MM.1S (cell line): ENCODE data around the gene IGSF9B.

Source experiments
- DNase-seq: peaks from one replicate; pipeline ENCODE4 v3.0.0-alpha.2; 2015
- H2AFZ ChIP-seq: fragments of 300-600 bp; sonication (generic); 2 replicates; pipeline ENCODE4 v1.6.0; 2016; ENCODE audit warnings: antibody characterized with exemption, low read length
- H3F3A ChIP-seq: fragments of 300-600 bp; sonication (generic); 2 replicates; pipeline ENCODE4 v1.6.1; 2016; ENCODE audit warnings: mild to moderate bottlenecking, antibody characterized with exemption, low read length, moderate library complexity, mixed read lengths; ENCODE audit not compliant: insufficient read depth
- H3K27ac ChIP-seq: fragments of 300-600 bp; sonication (generic); 2 replicates; pipeline ENCODE4 v1.5.1; 2016; ENCODE audit warnings: mild to moderate bottlenecking, low read length
- H3K27me3 ChIP-seq: fragments of 300-600 bp; sonication (generic); replicated peaks from 2 replicates; pipeline ENCODE4 v1.6.0; 2016; ENCODE audit warnings: low read length; ENCODE audit not compliant: insufficient read depth
- H3K36me3 ChIP-seq: fragments of 300-600 bp; sonication (generic); replicated peaks from 2 replicates; pipeline ENCODE4 v1.6.1; 2016; ENCODE audit warnings: mild to moderate bottlenecking, low read length, mixed read lengths; ENCODE audit not compliant: insufficient read depth
- H3K4me1 ChIP-seq: fragments of 300-600 bp; sonication (generic); 2 replicates; pipeline ENCODE4 v1.6.1; 2016; ENCODE audit warnings: low read length, mixed read lengths
- H3K4me2 ChIP-seq: fragments of 300-600 bp; sonication (generic); 2 replicates; pipeline ENCODE4 v1.6.0; 2016; ENCODE audit warnings: low read depth, low read length
- H3K4me3 ChIP-seq: fragments of 300-600 bp; sonication (generic); 2 replicates; pipeline ENCODE4 v1.5.1; 2016; ENCODE audit warnings: low read length, mixed read lengths
- H3K79me2 ChIP-seq: fragments of 300-600 bp; sonication (generic); 2 replicates; pipeline ENCODE4 v1.6.1; 2016; ENCODE audit warnings: mixed run types, low read length, mixed read lengths
- H3K9ac ChIP-seq: fragments of 300-600 bp; sonication (generic); 2 replicates; pipeline ENCODE4 v1.6.1; 2016; ENCODE audit warnings: low read length, mixed read lengths
- H3K9me2 ChIP-seq: fragments of 300-600 bp; sonication (generic); replicated peaks from 2 replicates; pipeline ENCODE4 v1.6.1; 2016; ENCODE audit warnings: mild to moderate bottlenecking, low read length, mixed read lengths; ENCODE audit not compliant: insufficient read depth
- H3K9me3 ChIP-seq: fragments of 300-600 bp; sonication (generic); replicated peaks from 2 replicates; pipeline ENCODE4 v1.6.1; 2016; ENCODE audit warnings: mild to moderate bottlenecking, low read length, mixed read lengths; ENCODE audit not compliant: insufficient read depth
- H4K20me1 ChIP-seq: fragments of 300-600 bp; sonication (generic); 2 replicates; pipeline ENCODE4 v1.6.1; 2016; ENCODE audit warnings: mild to moderate bottlenecking, low read length, moderate library complexity, mixed read lengths; ENCODE audit not compliant: insufficient read depth
- EZH2 ChIP-seq: fragments of 300-600 bp; sonication (generic); optimal IDR thresholded peaks from 2 replicates; pipeline ENCODE3; 2017; ENCODE audit warnings: low read depth, mild to moderate bottlenecking, antibody characterized with exemption, low read length, mixed read lengths
- EZH2phosphoT487 ChIP-seq: fragments of 300-600 bp; sonication (generic); IDR thresholded peaks from 2 replicates; pipeline ENCODE4 v1.6.1; 2018; ENCODE audit warnings: antibody characterized with exemption, low read length
- TF ChIP-seq, protein P1 (sequence below): fragments of 300-600 bp; sonication (generic); IDR thresholded peaks from 2 replicates; pipeline ENCODE4 v1.5.1; 2016; ENCODE audit warnings: antibody characterized with exemption, low read length, mixed read lengths

IGSF9B gene

DNA sequence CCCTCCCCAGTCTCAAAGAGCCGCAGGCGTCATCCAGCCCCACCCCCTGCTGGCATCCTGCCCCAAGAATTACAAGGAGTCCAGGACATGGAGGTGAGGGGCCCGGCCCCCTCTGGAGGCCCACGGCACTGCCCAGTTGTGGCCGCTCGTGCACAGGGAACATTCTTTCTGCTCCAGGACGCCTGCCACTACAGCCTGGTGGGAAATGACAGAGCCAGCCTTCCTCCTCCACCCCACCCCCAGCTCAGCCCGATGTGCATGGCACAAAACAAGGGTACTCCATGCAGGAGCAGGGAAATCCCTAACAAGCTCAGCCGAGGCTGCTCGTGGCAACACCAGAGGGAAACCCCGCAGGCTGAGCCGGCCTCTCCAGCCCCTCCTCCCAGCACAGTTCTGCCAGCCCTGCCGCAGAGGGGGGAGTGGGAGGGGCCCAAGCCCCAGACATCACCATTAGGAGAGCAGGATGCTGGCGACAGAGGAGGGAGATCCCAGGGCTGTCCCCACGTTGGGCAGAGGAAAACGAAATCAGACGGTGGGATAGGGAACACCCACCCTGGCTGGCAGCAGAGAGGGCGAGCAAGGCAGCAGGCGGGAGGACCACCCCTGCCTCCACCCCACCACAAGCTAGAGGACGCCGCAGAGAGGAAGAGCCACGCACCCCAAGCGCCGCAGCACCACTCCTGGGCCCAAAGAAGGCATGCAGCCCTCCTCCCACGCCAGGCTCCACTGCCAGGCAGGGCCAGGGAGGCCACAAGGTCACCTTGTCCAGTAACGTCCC lies 10.0 kb downstream of the IGSF9B start:
- no peaks in the 10 kb centered on the region for H3K4me1 ChIP-seq
- no peak overlapping the region for H2AFZ ChIP-seq
- no peak overlapping the region for H3K4me3 ChIP-seq
- no peaks in the 10 kb centered on the region for H3K9me3 ChIP-seq
- no peaks in the 10 kb centered on the region for H3K27me3 ChIP-seq
- no peak overlapping the region for H3K9ac ChIP-seq
- no peak overlapping the region for H3K27ac ChIP-seq
- no peaks in the 10 kb centered on the region for H3K36me3 ChIP-seq
- DNase-seq: no peak
- TF ChIP-seq, protein P1, sequence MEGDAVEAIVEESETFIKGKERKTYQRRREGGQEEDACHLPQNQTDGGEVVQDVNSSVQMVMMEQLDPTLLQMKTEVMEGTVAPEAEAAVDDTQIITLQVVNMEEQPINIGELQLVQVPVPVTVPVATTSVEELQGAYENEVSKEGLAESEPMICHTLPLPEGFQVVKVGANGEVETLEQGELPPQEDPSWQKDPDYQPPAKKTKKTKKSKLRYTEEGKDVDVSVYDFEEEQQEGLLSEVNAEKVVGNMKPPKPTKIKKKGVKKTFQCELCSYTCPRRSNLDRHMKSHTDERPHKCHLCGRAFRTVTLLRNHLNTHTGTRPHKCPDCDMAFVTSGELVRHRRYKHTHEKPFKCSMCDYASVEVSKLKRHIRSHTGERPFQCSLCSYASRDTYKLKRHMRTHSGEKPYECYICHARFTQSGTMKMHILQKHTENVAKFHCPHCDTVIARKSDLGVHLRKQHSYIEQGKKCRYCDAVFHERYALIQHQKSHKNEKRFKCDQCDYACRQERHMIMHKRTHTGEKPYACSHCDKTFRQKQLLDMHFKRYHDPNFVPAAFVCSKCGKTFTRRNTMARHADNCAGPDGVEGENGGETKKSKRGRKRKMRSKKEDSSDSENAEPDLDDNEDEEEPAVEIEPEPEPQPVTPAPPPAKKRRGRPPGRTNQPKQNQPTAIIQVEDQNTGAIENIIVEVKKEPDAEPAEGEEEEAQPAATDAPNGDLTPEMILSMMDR: no peak
- no peak for TF ChIP-seq EZH2phosphoT487
- TF ChIP-seq EZH2: no peak
- H3K4me2 ChIP-seq: no peak overlapping the region
- H4K20me1 ChIP-seq: no peaks in the 10 kb centered on the region
- H3K9me2 ChIP-seq: no peaks in the 10 kb centered on the region
- no peaks in the 10 kb centered on the region for H3F3A ChIP-seq
- H3K79me2 ChIP-seq: no peaks in the 10 kb centered on the region

DNA sequence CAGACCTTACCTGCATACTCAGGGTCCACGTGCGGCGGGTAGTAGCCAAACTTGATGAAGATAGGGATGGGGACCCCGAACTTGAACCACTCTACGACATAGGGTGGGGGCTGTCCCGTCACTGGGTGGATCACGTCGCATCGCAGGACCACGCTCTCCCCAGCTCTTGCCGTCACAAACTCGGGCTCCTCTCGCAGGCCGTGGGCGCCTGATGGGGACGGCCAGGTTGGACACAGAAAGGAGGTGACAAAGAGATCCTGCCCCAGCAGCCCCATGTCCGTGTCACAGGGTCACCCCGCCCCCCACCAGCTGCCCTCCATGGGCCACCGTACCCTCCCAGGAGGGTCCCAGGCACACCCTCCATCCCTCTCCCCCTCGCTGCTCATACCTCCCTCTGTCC lies 10.7 kb downstream of the IGSF9B start:
- no peaks in the 10 kb centered on the region for H4K20me1 ChIP-seq
- H3K9ac ChIP-seq: no peak overlapping the region
- H3K9me2 ChIP-seq: no peaks in the 10 kb centered on the region

DNA sequence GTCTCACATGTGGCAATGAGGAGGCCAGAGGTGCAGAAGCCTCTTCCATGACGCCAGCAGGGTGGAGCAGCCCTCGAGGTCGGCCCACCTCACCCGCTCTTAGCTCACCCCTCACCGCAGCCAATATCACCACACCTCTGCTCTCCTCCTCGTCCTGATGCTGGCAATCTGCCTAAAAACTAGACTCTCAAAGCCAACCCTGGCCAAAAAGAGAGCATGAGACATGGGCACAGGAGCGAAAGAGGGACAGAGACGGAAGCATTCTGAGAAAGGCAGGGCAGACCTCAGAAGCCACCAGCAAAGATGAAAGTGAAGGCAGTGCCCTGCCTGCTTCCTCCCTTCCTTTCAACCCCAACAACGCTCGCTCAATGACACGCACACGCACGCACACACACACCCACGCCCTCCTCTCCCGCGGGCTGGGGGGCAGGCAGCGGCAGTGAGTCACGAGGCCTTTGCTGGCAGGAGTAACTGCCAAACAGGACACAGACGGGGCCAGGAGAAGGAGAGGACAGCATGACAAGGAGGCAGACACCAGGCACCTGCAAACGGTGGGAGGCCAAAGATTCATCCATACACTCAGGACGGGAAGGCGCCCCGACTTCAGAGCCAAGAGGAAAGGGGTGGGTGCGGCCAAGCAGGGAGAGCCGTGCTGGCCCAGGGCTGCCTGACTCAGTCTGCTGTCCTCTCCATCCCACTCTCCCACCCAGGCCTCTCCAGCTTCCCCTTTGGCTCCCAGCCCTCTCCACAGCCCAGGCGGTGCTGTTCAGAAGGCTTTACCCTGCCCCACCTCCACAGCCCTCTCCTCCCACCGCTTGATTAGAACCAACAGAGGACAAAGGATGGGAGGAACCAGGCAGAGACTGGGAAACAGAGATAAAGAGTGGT lies 11.4 kb downstream of the IGSF9B start:
- H3K36me3 ChIP-seq: no peaks in the 10 kb centered on the region
- no peaks in the 10 kb centered on the region for H3K9me3 ChIP-seq
- no peak overlapping the region for H3K4me3 ChIP-seq
- no peaks in the 10 kb centered on the region for H4K20me1 ChIP-seq
- no peaks in the 10 kb centered on the region for H3K9me2 ChIP-seq
- H3K27ac ChIP-seq: no peak overlapping the region
- H3K4me2 ChIP-seq: no peak overlapping the region
- H2AFZ ChIP-seq: no peak overlapping the region
- no peaks in the 10 kb centered on the region for H3K4me1 ChIP-seq
- DNase-seq: no peak
- H3K27me3 ChIP-seq: no peaks in the 10 kb centered on the region
- no peaks in the 10 kb centered on the region for H3K79me2 ChIP-seq
- H3K9ac ChIP-seq: no peak overlapping the region
- TF ChIP-seq EZH2phosphoT487 (no peak), EZH2 (no peak)
- TF ChIP-seq, protein P1: no peak
- H3F3A ChIP-seq: no peaks in the 10 kb centered on the region

More for the DNA sequence above, 10.7 kb downstream of the IGSF9B start:
- Histone ChIP-seq H3F3A (no peaks in the 10 kb centered on the region), H3K27ac (no peak overlapping the region), H3K27me3 (no peaks in the 10 kb centered on the region), H3K4me1 (no peaks in the 10 kb centered on the region), H3K79me2 (no peaks in the 10 kb centered on the region), H3K4me3 (no peak overlapping the region), H3K36me3 (no peaks in the 10 kb centered on the region), H2AFZ (no peak overlapping the region), H3K4me2 (no peak overlapping the region), H3K9me3 (no peaks in the 10 kb centered on the region)
- DNase-seq: no peak
- TF ChIP-seq EZH2 (no peak), EZH2phosphoT487 (no peak)
- TF ChIP-seq, protein P1: no peak
